Keratinocyte (primary cell): ENCODE measurements around the gene CACNA1B.

ENCODE experiments used
- EZH2 ChIP-seq: IDR thresholded peaks from one replicate; pipeline ENCODE4 v1.6.1; 2012; ENCODE audit warnings: inconsistent platforms, mild to moderate bottlenecking, low read length, moderate library complexity
- TF ChIP-seq, protein P1 (sequence below), 3 experiments: IDR thresholded peaks in 1 of 3; conservative IDR thresholded peaks in 1 of 3; optimal IDR thresholded peaks in 1 of 3; 2 replicates in 2 of 3; 3 replicates in 1 of 3; pipeline versions ENCODE3 to v1.5.1; 2011; ENCODE audit warnings: low read length in 3 of 3, mild to moderate bottlenecking in 3 of 3, moderate library complexity in 2 of 3, control low read depth in 1 of 3, inconsistent platforms in 1 of 3; ENCODE audit not compliant: insufficient read depth in 2 of 3; ENCODE audit errors: extremely low read depth in 1 of 3

DNA sequence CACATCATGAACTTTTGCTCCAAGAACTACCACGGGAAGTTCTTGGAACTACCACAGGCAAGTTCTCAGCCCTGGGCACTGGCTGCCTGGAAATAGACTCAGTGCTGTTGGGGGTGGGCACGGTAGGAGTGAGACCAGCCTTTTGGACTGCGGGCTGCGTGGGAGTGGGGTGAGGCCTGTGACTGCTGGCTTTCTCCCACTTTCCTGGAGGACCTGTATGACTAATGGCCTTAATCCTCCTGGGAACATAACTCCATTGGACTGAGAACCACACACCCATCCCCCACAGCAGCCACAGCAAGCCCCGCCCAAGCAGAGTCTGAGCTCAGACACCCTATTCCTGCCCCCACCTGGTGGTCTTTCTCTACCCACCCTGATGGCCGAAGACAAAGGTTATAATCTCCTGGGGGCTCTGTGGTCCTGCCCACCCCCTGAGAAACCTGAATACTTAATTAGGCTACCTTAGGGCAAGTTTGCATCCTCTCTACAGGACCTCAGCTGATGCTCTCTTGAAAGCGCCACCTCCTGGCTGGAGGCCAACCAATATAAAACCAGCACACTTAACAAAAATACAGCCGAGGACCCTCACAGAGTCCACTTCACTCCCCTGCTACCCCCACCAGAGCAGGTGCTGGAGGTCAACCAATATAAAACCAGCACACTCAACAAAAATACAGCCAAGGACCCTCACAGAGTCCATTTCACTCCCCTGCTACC lies 112.6 kb downstream of the CACNA1B start:
- TF ChIP-seq, protein P1, sequence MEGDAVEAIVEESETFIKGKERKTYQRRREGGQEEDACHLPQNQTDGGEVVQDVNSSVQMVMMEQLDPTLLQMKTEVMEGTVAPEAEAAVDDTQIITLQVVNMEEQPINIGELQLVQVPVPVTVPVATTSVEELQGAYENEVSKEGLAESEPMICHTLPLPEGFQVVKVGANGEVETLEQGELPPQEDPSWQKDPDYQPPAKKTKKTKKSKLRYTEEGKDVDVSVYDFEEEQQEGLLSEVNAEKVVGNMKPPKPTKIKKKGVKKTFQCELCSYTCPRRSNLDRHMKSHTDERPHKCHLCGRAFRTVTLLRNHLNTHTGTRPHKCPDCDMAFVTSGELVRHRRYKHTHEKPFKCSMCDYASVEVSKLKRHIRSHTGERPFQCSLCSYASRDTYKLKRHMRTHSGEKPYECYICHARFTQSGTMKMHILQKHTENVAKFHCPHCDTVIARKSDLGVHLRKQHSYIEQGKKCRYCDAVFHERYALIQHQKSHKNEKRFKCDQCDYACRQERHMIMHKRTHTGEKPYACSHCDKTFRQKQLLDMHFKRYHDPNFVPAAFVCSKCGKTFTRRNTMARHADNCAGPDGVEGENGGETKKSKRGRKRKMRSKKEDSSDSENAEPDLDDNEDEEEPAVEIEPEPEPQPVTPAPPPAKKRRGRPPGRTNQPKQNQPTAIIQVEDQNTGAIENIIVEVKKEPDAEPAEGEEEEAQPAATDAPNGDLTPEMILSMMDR (optimal IDR thresholded peaks at IDR 0.05 in 1 of 3, IDR thresholded peaks at IDR 0.05 in 1 of 3, conservative IDR thresholded peaks at IDR 0.05 in 1 of 3; ENCODE audit: extremely low read depth in 1 of 3, insufficient read depth in 2 of 3, low read length in 3 of 3) = no peak
- no peak for TF ChIP-seq EZH2
